ENCODE measurements around the gene PCDHA4.
"Not testable (repeated sequence)": the region's sequence is repeated elsewhere in the genome, so short reads cannot be mapped to it uniquely, and the experiment has no call there.

PCDHA4 gene

GRCh38 chr5:140835622-140836510, 29.0 kb downstream of the PCDHA4 start:
- no peak overlapping the region for H3K4me3 ChIP-seq (ENCODE audit: low read depth, low read length)
- ChIA-PET CTCF (no interaction called here), POLR2A (no interaction called here)
- no peak for TF ChIP-seq CTCF (IDR thresholded peaks at IDR 0.05; ENCODE audit: insufficient read depth, low read length, missing control alignments)
- DNase-seq (ENCODE audit: low read depth, low spot score) = no peak

GRCh38 chr5:140840978-140841962, 34.4 kb downstream of the PCDHA4 start, which contains the start of gene PCDHA8:
TSS of gene PCDHA8 (plus strand) at chr5:140841187. CDS start at chr5:140841322, 135 bp downstream.
- no peak for DNase-seq (ENCODE audit: low read depth, low spot score)
- no peak for TF ChIP-seq CTCF (IDR thresholded peaks at IDR 0.05; ENCODE audit: insufficient read depth, low read length, missing control alignments)
- CTCF ChIA-PET = no interaction called here
- POLR2A ChIA-PET = no interaction called here
- H3K4me3 ChIP-seq (ENCODE audit: low read depth, low read length) = no peak within 1 kb of the TSS

GRCh38 chr5:140842798-140843733, 36.2 kb downstream of the PCDHA4 start:
- POLR2A ChIA-PET = no interaction called here
- H3K4me3 ChIP-seq (ENCODE audit: low read depth, low read length) = no peak overlapping the region
- DNase-seq (ENCODE audit: low read depth, low spot score) = no peak
- no peak for TF ChIP-seq CTCF (IDR thresholded peaks at IDR 0.05; ENCODE audit: insufficient read depth, low read length, missing control alignments)
- CTCF ChIA-PET = no interaction called here

- DNase-seq (ENCODE audit: low read depth, low spot score); POLR2A ChIA-PET; CTCF ChIA-PET; H3K4me3 ChIP-seq (ENCODE audit: low read depth, low read length): not testable (repeated sequence)
Measured at GRCh38 chr5:140848139-140849102, 41.6 kb downstream of the PCDHA4 start, which contains the start of gene PCDHA9. TSS of gene PCDHA9 (plus strand) at chr5:140848382. CDS start at chr5:140848496, 114 bp downstream.

- POLR2A ChIA-PET; H3K4me3 ChIP-seq (ENCODE audit: low read depth, low read length); DNase-seq (ENCODE audit: low read depth, low spot score); CTCF ChIA-PET: not testable (repeated sequence)
Measured at GRCh38 chr5:140849831-140850634, 43.2 kb downstream of the PCDHA4 start.

Measured in AG04449 (cell line).